ENCODE results near the gene CCDC69. TPM values are rescaled to one million over a fixed set of nuclear protein-coding genes. Genes with fewer than 3 reads are reported as not detected.
"Not testable (repeated sequence)": the region's sequence is repeated elsewhere in the genome, so short reads cannot be mapped to it uniquely, and the experiment has no call there.

The CCDC69 gene
- total RNA-seq, 1 donor from 2014 or later: 8.4 TPM

- no peak for ATAC-seq
Observed at GRCh38 chr5:151222054-151222789, 1.7 kb downstream of the CCDC69 start.

- no peak for ATAC-seq
Observed at GRCh38 chr5:151221574-151221973, 2.3 kb downstream of the CCDC69 start.

- ATAC-seq: no peak
Observed at GRCh38 chr5:151219789-151220188, 4.1 kb downstream of the CCDC69 start.

GRCh38 chr5:151219138-151219537, 4.8 kb downstream of the CCDC69 start:
- no peak for ATAC-seq

DNA sequence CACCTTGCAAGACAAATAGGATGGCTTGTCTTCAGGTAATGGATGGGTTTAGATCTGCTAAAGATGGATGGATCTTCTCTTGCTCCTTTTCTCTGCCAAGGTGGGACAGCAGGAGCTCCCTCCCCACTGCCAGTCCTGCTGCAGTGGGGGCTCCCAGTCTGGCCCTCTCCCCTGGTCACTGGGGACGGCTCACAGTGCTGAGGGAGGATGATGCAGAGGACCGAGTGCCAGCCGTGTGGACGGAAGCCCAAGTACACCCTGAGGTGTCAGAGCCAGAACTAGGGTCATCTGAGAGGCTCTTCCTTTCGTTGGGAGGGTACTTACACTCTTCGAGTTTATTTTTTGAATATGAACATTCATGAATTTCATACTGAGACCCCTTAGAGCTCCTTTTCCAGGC, 5.7 kb downstream of the CCDC69 start:
- ATAC-seq: no peak

GRCh38 chr5:151216781-151217180, 7.1 kb downstream of the CCDC69 start:
- ATAC-seq: no peak

DNA sequence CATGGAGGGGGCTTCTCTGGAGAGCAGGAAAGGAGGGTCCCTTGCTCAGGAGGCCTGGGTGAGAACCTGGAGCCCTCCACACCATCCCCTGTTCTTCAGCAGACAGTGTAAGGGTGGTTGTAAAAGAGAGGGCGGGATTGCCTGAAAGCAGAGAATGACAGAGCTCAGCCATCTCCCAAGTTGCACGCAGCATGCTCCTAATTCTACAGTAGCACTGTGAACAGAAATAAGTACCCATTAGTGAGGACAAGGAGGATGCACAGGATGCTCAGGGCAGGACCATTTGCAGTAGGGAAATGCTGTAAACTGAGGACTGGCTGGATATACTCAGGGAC, 8.4 kb downstream of the CCDC69 start:
- no peak for ATAC-seq

DNA sequence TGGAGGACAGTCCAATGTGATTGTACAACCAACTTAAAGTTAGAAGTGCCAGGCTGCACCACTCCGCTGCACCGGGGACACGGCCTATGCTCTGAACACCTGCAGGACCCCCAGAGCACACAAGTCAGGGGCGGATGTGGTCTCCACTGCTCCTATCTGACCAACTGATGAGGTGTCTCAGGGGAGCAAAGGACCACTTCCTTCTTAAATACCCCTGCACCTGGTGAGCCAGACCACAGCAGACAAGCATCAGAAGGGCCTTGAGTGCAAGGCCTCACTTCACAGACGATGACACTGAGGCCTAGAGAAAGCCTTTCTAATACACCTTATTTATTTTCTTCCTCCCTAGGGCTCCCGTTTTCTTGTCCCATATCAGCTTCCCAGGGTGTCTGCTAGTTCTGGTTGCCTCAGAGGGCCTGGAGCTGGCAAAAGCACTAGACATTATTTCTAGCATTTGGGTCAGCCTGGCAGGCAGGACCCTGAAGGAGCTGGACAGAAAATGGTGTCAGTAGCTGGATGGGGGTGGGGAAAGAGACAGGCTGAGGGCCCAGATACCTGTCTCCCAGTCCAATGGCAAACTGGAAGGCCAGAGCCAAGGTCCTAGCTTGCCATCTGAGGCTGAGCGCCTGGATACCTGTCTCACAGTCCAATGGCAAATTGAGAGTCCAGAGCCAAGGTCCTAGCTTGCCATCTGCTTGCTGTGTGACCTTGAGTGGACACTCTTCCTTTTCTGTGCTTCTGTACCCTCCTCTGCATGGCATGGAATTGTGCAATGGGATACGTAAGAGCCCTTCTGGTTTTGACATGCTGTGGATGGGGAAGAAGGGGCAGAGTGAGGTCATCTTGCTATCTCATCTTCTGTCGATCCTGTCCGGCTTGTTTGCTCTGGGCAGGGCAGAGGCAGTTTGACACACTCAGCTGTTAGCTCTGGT, 9.0 kb downstream of the CCDC69 start:
- ATAC-seq: peak; percentile 64

GRCh38 chr5:151213803-151214613, 9.9 kb downstream of the CCDC69 start:
- peak; percentile 84 for ATAC-seq

DNA sequence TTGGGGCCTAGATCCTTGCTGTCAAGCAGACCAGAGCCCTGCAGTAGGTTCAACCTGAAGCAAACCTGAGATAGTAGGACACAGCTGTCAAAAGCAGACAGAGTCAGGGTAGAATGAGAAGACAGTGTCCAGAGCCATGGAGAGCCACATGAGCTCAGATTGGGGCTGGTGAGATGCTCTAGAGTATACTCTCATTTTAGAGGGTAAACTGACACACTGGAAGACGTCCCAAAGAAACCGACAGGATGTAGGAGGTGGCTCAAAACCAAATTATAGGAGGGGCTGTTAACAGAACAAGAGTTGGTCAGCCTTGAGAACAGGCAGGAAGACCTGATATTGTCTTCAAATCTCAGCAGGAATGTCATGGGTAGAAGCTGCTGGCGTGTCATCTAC, 11.5 kb downstream of the CCDC69 start:
- ATAC-seq: no peak

DNA sequence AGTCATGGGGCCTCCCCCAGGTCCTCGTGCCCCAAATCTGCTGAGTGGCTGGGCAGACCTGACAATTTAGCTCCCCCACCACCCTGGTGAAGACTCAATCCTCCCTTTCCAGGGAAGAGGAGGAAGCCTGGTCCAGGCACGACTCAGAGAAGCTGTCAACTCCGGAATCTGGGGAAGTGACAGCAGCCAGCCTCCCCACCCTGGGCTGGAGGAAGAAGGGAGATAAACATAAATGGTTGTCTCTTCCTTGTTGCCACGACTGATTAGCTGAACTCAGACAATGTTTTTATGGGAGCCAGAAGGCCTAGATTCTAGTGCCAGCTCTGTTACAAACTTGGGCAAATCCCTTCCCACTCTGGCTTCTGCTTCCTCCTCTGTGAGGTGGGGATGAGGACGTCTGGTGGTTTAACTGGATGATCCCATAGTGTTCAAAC, 15.4 kb downstream of the CCDC69 start:
- ATAC-seq: peak; percentile 14

DNA sequence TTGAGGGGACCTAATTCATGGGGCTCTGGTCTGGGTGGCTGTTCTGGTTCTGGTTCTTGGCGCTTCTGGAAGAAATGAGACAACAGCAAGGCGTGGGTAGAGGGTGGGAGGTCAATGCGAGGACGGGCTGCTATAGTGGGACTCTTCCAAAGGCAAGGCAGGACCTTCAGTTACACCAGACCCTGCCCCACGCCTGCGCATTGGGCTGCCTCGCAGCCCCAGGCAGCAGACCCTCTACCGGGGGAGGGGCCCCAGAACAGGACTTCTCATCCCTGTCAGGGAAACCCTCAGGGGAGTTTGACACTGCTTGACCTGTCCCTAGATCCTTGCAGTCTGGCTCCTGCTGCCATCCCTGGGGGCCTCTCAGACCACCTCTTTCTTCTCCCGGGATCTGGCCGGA, 18.5 kb downstream of the CCDC69 start:
- no peak for ATAC-seq

- no peak for ATAC-seq
Observed at GRCh38 chr5:151204051-151204450, 19.8 kb downstream of the CCDC69 start.

GRCh38 chr5:151202381-151203139, 21.3 kb downstream of the CCDC69 start:
- ATAC-seq: peak; percentile 98

- no peak for ATAC-seq
Observed at GRCh38 chr5:151200913-151201595, 22.8 kb downstream of the CCDC69 start.

DNA sequence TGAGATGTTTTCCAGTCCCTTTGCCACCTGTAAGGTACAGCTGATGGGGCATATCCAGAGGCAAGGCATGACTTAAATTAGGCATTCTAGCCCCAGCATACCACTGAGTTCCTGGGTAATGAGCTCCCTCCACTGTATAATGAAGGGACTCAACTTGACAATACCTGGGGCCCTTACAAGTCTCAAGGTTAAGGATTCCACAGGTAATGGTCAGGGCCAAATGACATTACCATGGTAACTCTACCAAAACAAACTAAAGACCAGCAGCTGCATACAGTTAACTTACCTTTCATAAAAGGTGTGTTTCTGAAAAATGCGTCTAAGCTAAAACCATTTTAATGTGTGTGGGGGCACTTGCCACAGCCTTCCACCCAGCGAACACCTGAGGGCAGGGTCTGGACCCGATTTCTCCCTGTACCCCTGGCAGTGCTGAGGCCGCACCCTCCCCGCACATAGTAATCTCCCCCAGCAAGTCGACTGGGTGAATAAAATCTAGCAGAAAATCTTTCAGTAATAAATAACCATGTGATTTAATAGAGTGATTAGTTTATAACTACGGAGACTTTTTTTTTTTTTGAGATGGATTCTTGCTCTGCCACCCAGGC, 24.2 kb downstream of the CCDC69 start:
- no peak for ATAC-seq

DNA sequence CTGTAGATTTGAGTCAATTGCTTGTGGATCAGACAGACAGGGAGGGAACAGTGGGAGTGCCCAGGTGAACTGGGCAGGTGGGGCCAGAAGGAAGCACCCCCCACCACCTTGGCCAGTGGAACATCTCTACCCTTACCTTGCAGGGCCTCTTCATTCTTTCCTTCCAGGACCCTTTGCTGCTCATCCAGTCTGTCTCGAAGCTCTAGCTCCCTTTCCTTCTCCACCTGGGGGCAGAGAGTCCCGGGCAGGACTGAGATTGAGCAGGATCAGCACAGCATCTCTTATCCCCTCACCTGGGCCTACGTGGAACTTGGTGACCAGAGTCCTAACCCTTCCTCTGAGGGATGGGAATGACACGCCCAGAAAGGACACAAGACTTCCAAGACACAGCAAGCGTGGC, 25.0 kb downstream of the CCDC69 start:
- ATAC-seq: no peak

DNA sequence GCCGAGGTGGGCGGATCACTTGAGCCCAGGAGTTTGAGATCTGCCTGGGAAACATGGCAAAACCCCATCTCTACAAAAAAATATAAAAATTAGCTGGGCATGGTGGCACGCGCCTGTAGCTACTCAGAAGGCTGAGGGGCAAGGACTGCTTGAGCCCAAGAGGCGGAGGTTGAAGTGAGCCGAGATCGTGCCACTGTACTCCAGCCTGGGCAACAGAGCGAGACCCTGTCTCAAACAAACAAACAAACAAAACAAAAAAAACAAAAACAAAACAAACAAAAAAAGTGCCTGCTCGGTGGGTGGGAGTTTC, 26.6 kb downstream of the CCDC69 start:
- ATAC-seq: not testable (repeated sequence)

- peak; percentile 72 for ATAC-seq
Observed at GRCh38 chr5:151196556-151197290, 27.2 kb downstream of the CCDC69 start.

- no peak for ATAC-seq
Observed at GRCh38 chr5:151195622-151196021, 28.3 kb downstream of the CCDC69 start.

DNA sequence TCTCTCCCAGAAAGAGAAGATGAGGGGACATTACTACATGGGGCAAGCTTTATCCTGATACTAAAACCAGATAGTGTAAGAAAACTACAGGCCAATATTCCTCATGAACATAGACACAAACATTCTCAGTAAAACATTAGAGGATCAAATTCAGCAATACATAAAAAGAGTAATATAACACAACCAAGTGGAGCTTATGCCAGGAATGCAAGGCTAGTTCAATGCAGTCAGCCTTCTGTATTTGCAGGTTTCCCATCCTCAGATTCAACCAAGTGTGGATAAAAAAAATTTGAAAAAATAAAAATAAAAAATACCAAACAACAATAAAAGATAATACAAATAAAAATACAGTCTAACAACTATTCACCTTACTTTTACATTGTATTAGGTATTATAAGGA, 31.3 kb downstream of the CCDC69 start:
- ATAC-seq: no peak

Data from esophagus mucosa (tissue), 1 donor.